Ovary (tissue), 3 donors: ENCODE results near the gene FSTL5.

Experiments used
- POLR2A ChIP-seq: fragments of 450-650 bp; IDR thresholded peaks from one replicate; pipeline ENCODE4 v1.6.1; 2017; ENCODE audit warnings: antibody characterized with exemption, mild to moderate bottlenecking, moderate library complexity
- TF ChIP-seq, protein P1 (sequence below), 3 donors: fragments of 450-650 bp in 2 of 3; fragments of 200-600 bp in 1 of 3; IDR thresholded peaks; one replicate each; pipeline versions ENCODE4 v1.5.1 to v1.8.0; 2016 to 2022; ENCODE audit warnings: antibody characterized with exemption in 3 of 3, mild to moderate bottlenecking in 1 of 3
- donor health status: DM: no; HTN: no; CAD: no.

DNA sequence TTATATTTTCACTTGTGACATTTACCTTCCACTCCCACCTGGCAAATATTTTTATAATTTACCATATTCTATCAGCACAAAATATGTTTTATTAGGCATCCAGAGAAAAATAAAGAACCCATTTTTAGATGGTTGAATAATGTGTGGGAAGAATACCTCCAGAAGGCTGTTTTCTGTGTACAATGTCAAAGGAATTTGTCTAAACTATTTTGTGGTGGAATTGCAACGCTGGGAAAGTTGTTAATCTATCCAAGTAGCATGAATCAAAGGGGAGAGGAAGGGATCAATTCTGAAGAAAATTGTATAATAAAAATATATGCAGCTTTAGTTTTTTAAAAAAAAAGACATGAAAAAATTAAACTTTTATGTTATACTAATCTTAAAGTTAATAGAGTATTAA lies 706.5 kb downstream of the FSTL5 start:
- no peak for TF ChIP-seq POLR2A
- TF ChIP-seq, protein P1, sequence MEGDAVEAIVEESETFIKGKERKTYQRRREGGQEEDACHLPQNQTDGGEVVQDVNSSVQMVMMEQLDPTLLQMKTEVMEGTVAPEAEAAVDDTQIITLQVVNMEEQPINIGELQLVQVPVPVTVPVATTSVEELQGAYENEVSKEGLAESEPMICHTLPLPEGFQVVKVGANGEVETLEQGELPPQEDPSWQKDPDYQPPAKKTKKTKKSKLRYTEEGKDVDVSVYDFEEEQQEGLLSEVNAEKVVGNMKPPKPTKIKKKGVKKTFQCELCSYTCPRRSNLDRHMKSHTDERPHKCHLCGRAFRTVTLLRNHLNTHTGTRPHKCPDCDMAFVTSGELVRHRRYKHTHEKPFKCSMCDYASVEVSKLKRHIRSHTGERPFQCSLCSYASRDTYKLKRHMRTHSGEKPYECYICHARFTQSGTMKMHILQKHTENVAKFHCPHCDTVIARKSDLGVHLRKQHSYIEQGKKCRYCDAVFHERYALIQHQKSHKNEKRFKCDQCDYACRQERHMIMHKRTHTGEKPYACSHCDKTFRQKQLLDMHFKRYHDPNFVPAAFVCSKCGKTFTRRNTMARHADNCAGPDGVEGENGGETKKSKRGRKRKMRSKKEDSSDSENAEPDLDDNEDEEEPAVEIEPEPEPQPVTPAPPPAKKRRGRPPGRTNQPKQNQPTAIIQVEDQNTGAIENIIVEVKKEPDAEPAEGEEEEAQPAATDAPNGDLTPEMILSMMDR (IDR thresholded peaks at IDR 0.05) = no peak
